Caco-2 (cell line): ENCODE measurements around the gene EPHB2. TPM values are rescaled to one million over a fixed set of nuclear protein-coding genes. Genes with fewer than 3 reads are reported as not detected.

ENCODE experiments used
- BruUV-seq: library from RNA; stranded (reverse); fragments of 400-500 nt; replicated peaks from 2 replicates; lab custom pipeline; 2021; lab: Mats Ljungman, UMichigan
- CTCF ChIA-PET: fragments of 300-600 bp; sonication (Branson Sonifier 250); formaldehyde crosslinking; loops from one replicate; lab custom pipeline; 2022; ENCODE audit warnings: antibody characterized with exemption; lab: Charles Lee
- POLR2A ChIA-PET: fragments of 300-600 bp; sonication (Branson Sonifier 250); formaldehyde crosslinking; loops from one replicate; lab custom pipeline; 2022; ENCODE audit warnings: antibody characterized with exemption; lab: Charles Lee
- DNase-seq, 2 experiments: peaks; one replicate each; pipeline versions ENCODE4 v3.0.0 to v3.0.0-alpha.2; 2020 to 2022
- H3K27me3 ChIP-seq: replicated peaks from 2 replicates; pipeline ENCODE4 v1.6.0; 2011; ENCODE audit warnings: low read length; ENCODE audit not compliant: control insufficient read depth, insufficient read depth
- H3K36me3 ChIP-seq: 2 replicates; pipeline ENCODE4 v1.5.1; 2011; ENCODE audit warnings: low read length; ENCODE audit not compliant: control insufficient read depth, insufficient read depth
- H3K4me1 ChIP-seq: fragments of 250-450 bp; sonication (Bioruptor Pico); 2 replicates; pipeline ENCODE4 v1.5.1; 2020; ENCODE audit warnings: mild to moderate bottlenecking
- H3K4me3 ChIP-seq: 2 replicates; pipeline ENCODE4 v1.5.1; 2011; ENCODE audit warnings: low read depth, mild to moderate bottlenecking, control low read depth, low read length
- H3K9me3 ChIP-seq: fragments of 250-450 bp; sonication (Bioruptor Pico); 2 replicates; pipeline ENCODE4 v1.5.1; 2020; ENCODE audit warnings: mild to moderate bottlenecking, moderate library complexity
- H3K27ac Mint-ChIP-seq: one replicate; pipeline ENCODE4 v1.8.0; 2022; ENCODE audit warnings: mixed read lengths; ENCODE audit not compliant: unreplicated experiment
- H3K27me3 Mint-ChIP-seq: one replicate; pipeline ENCODE4 v1.8.0; 2022; ENCODE audit warnings: mixed read lengths; ENCODE audit not compliant: insufficient read depth, unreplicated experiment
- H3K36me3 Mint-ChIP-seq: one replicate; pipeline ENCODE4 v1.8.0; 2022; ENCODE audit warnings: mild to moderate bottlenecking, mixed read lengths; ENCODE audit not compliant: insufficient read depth, unreplicated experiment
- H3K4me1 Mint-ChIP-seq: one replicate; pipeline ENCODE4 v1.8.0; 2022; ENCODE audit warnings: low read depth, mixed read lengths; ENCODE audit not compliant: unreplicated experiment
- H3K4me3 Mint-ChIP-seq: one replicate; pipeline ENCODE4 v1.8.0; 2022; ENCODE audit warnings: mild to moderate bottlenecking, moderate library complexity, mixed read lengths; ENCODE audit not compliant: unreplicated experiment
- H3K9me3 Mint-ChIP-seq: one replicate; pipeline ENCODE4 v1.8.0; 2022; ENCODE audit warnings: mixed read lengths; ENCODE audit not compliant: unreplicated experiment
- CTCF ChIP-seq, 2 experiments: fragments of 200-600 bp in 1 of 2; IDR thresholded peaks; 1 replicate in 1 of 2; 2 replicates in 1 of 2; pipeline versions ENCODE4 v1.5.1 to v1.8.0; 2011 to 2022; ENCODE audit warnings: antibody characterized with exemption in 1 of 2, control low read depth in 1 of 2, inconsistent platforms in 1 of 2, low read depth in 1 of 2, low read length in 1 of 2, mild to moderate bottlenecking in 1 of 2, moderate library complexity in 1 of 2; ENCODE audit not compliant: insufficient read depth in 1 of 2, severe bottlenecking in 1 of 2, unreplicated experiment in 1 of 2
- intact Hi-C: fragments of 100-400 bp; cut with micrococcal nuclease; formaldehyde crosslinking; loops from one replicate; pipeline ENCODE4 v1.10.0; 2022; ENCODE audit not compliant: unreplicated experiment
- total RNA-seq: library from RNA; stranded (reverse); gene quantifications from 2 replicates; pipeline ENCODE4 v1.2.3, GENCODE V29; 2022

Gene EPHB2
- total RNA-seq, 1 experiment from 2014 or later: 30.1 TPM

DNA sequence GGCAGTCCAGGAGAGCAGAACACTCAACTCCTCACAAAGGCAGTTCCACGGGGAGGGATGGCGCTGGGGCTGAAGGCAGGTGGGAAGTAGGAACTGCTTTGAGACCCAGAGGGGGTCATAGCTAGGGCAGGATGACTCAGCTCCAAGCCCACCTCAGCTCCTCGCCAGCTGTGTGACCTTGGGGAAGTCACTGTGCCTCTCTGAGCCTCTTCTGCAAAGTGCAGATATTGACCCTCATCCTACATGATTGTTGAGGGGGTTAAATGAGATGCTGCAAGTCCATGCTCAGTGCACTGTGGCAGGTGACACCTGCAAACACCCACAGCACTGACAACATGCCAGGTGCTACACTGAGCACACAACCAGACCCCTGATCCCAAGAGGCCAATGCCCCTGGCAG, 168.8 kb downstream of the EPHB2 start:
- no peaks in the 10 kb centered on the region for H3K4me1 ChIP-seq
- intact Hi-C loops: no loop called here
- BruUV-seq: no TSS peak
- H3K36me3 ChIP-seq: no peaks in the 10 kb centered on the region
- no peaks in the 10 kb centered on the region for H3K27me3 Mint-ChIP-seq
- no peak overlapping the region for H3K4me3 ChIP-seq
- POLR2A ChIA-PET: interaction anchor here (0.5 kb wide), 1 partner anchor 128 kb away, joined by 6 read pairs; no protein-coding TSS in a partner anchor
- H3K4me1 Mint-ChIP-seq: no peaks in the 10 kb centered on the region
- no peaks in the 10 kb centered on the region for H3K9me3 ChIP-seq
- TF ChIP-seq CTCF (IDR thresholded peaks at IDR 0.05; ENCODE audit: insufficient read depth in 1 of 2, low read depth in 1 of 2, low read length in 1 of 2, severe bottlenecking in 1 of 2, unreplicated experiment in 1 of 2): no peak
- H3K27me3 ChIP-seq: no peaks in the 10 kb centered on the region
- no peak overlapping the region for H3K4me3 Mint-ChIP-seq
- CTCF ChIA-PET: no interaction called here
- DNase-seq: no peak
- no peak overlapping the region for H3K27ac Mint-ChIP-seq
- H3K9me3 Mint-ChIP-seq: no peaks in the 10 kb centered on the region
- no peaks in the 10 kb centered on the region for H3K36me3 Mint-ChIP-seq

GRCh38 chr1:22880174-22880601, 169.5 kb downstream of the EPHB2 start:
- Mint-ChIP-seq H3K36me3 (peaks cover 4% of the 10 kb centered on the region), H3K27me3 (no peaks in the 10 kb centered on the region), H3K4me1 (no peaks in the 10 kb centered on the region), H3K9me3 (no peaks in the 10 kb centered on the region), H3K27ac (no peak overlapping the region), H3K4me3 (no peak overlapping the region)
- DNase-seq: no peak
- H3K9me3 ChIP-seq: no peaks in the 10 kb centered on the region
- H3K4me3 ChIP-seq: no peak overlapping the region
- intact Hi-C loops: no loop called here
- ChIA-PET CTCF (no interaction called here), POLR2A (interaction anchor here (0.5 kb wide), 1 partner anchor 128 kb away, joined by 6 read pairs; no protein-coding TSS in a partner anchor)
- no peaks in the 10 kb centered on the region for H3K36me3 ChIP-seq
- no peaks in the 10 kb centered on the region for H3K4me1 ChIP-seq
- no TSS peak for BruUV-seq
- TF ChIP-seq CTCF (IDR thresholded peaks at IDR 0.05; ENCODE audit: insufficient read depth in 1 of 2, low read depth in 1 of 2, low read length in 1 of 2, severe bottlenecking in 1 of 2, unreplicated experiment in 1 of 2): no peak
- H3K27me3 ChIP-seq: no peaks in the 10 kb centered on the region

DNA sequence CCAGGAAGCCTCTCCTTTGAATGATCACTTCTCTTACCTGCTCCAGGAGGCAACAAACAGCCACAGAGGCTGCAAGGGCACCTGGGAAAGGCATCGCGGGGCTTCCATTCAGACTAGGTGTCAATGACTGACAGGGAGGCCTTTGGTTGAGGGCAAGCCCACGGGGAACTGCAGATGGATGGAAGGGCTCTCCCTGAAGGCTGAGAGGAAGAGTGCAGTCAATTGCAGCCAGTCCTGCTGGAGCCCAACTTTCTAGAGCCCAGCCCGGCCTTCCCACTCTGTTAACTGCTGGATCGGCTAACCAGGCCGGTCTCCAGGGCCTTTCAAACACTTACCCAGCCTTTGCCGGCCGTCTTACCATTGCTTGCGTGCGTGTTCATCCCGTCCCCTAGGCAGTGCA, 172.8 kb downstream of the EPHB2 start:
- H3K27me3 ChIP-seq: no peaks in the 10 kb centered on the region
- ChIA-PET POLR2A (no interaction called here), CTCF (no interaction called here)
- Mint-ChIP-seq H3K27ac (no peak overlapping the region), H3K4me1 (no peaks in the 10 kb centered on the region), H3K9me3 (no peaks in the 10 kb centered on the region), H3K36me3 (peaks cover 7% of the 10 kb centered on the region), H3K27me3 (no peaks in the 10 kb centered on the region), H3K4me3 (no peak overlapping the region)
- H3K9me3 ChIP-seq: no peaks in the 10 kb centered on the region
- no peak for TF ChIP-seq CTCF (IDR thresholded peaks at IDR 0.05; ENCODE audit: insufficient read depth in 1 of 2, low read depth in 1 of 2, low read length in 1 of 2, severe bottlenecking in 1 of 2, unreplicated experiment in 1 of 2)
- H3K4me3 ChIP-seq: no peak overlapping the region
- H3K36me3 ChIP-seq: no peaks in the 10 kb centered on the region
- no peak for DNase-seq
- intact Hi-C loops: no loop called here
- no TSS peak for BruUV-seq
- no peaks in the 10 kb centered on the region for H3K4me1 ChIP-seq
